Measurements from ENCODE around the gene RAB28. TPM values are rescaled to one million over a fixed set of nuclear protein-coding genes. Genes with fewer than 3 reads are reported as not detected.

Gene RAB28
- total RNA-seq, 1 experiment from 2014 or later = 12.1 TPM

GRCh38 chr4:13413729-13414437 is 70.3 kb downstream of the RAB28 start:
- ATAC-seq = no peak
- no peak overlapping the region for H3K4me3 ChIP-seq (replicated peaks in 1 of 2; ENCODE audit: low read depth in 1 of 2, low read length in 2 of 2)
- H3K79me2 ChIP-seq (ENCODE audit: insufficient read depth, low read length) = peaks cover 5% of the 10 kb centered on the region; the same call in 1 of the 2 replicates
- no peaks in the 10 kb centered on the region for H4K20me1 ChIP-seq (ENCODE audit: insufficient read depth)
- TF ChIP-seq, protein P1, sequence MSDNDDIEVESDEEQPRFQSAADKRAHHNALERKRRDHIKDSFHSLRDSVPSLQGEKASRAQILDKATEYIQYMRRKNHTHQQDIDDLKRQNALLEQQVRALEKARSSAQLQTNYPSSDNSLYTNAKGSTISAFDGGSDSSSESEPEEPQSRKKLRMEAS (IDR thresholded peaks at IDR 0.05) = no peak
- TF ChIP-seq ELF1 (IDR thresholded peaks at IDR 0.05; ENCODE audit: borderline replicate concordance, low read depth) (no peak), SP1 (IDR thresholded peaks at IDR 0.05; ENCODE audit: low read depth) (no peak), FOSL1 (IDR thresholded peaks at IDR 0.05; ENCODE audit: low read depth) (no peak), SIN3A (IDR thresholded peaks at IDR 0.05; ENCODE audit: low read depth) (no peak), EGR1 (IDR thresholded peaks at IDR 0.05; ENCODE audit: low read depth) (no peak), POLR2AphosphoS5 (IDR thresholded peaks at IDR 0.05; ENCODE audit: low read depth, low read length) (no peak), EZH2 (IDR thresholded peaks at IDR 0.05) (no peak), CBX3 (IDR thresholded peaks at IDR 0.05; ENCODE audit: low read depth) (no peak), EZH2phosphoT487 (IDR thresholded peaks at IDR 0.05; ENCODE audit: borderline replicate concordance) (no peak)
- TF ChIP-seq, protein P2, sequence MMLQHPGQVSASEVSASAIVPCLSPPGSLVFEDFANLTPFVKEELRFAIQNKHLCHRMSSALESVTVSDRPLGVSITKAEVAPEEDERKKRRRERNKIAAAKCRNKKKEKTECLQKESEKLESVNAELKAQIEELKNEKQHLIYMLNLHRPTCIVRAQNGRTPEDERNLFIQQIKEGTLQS (IDR thresholded peaks at IDR 0.05) = no peak
- TF ChIP-seq, protein P3, sequence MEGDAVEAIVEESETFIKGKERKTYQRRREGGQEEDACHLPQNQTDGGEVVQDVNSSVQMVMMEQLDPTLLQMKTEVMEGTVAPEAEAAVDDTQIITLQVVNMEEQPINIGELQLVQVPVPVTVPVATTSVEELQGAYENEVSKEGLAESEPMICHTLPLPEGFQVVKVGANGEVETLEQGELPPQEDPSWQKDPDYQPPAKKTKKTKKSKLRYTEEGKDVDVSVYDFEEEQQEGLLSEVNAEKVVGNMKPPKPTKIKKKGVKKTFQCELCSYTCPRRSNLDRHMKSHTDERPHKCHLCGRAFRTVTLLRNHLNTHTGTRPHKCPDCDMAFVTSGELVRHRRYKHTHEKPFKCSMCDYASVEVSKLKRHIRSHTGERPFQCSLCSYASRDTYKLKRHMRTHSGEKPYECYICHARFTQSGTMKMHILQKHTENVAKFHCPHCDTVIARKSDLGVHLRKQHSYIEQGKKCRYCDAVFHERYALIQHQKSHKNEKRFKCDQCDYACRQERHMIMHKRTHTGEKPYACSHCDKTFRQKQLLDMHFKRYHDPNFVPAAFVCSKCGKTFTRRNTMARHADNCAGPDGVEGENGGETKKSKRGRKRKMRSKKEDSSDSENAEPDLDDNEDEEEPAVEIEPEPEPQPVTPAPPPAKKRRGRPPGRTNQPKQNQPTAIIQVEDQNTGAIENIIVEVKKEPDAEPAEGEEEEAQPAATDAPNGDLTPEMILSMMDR (IDR thresholded peaks at IDR 0.05 in 2 of 3, conservative IDR thresholded peaks at IDR 0.05 in 1 of 3; ENCODE audit: borderline replicate concordance in 1 of 3, insufficient read depth in 1 of 3, low read depth in 2 of 3, low read length in 2 of 3) = no peak
- H3K27me3 ChIP-seq (ENCODE audit: insufficient read depth, low read length) = no peaks in the 10 kb centered on the region
- intact Hi-C loops (cut with micrococcal nuclease) = no loop called here
- no peaks in the 10 kb centered on the region for H3K36me3 ChIP-seq (ENCODE audit: control insufficient read depth in 1 of 2, insufficient read depth in 2 of 2, low read length in 2 of 2)
- H3K9me3 ChIP-seq (ENCODE audit: control insufficient read depth in 1 of 2, insufficient read depth in 1 of 2, low read depth in 1 of 2, low read length in 2 of 2) = no peaks in the 10 kb centered on the region
- ChIA-PET CTCF (interaction anchor here (2.1 kb wide), 1 partner anchor 17 kb away, joined by 6 read pairs; no protein-coding TSS in a partner anchor), POLR2A (no interaction called here), RAD21 (ENCODE audit: low non-redundant PET in 1 of 2, low total read pairs in 2 of 2, uncharacterized antibody in 2 of 2, unreplicated experiment in 2 of 2) (no interaction called here)
- BruUV-seq (replicated peaks) = no TSS peak
- no peak for DNase-seq (ENCODE audit: low read depth, low spot score)
- H3K9me2 ChIP-seq (ENCODE audit: insufficient read depth) = no peaks in the 10 kb centered on the region
- H3K27ac ChIP-seq (ENCODE audit: low read depth, low read length) = no peak overlapping the region
- no peak overlapping the region for H3K9ac ChIP-seq (ENCODE audit: low read length)
- no peaks in the 10 kb centered on the region for H3K4me1 ChIP-seq (ENCODE audit: control insufficient read depth in 1 of 2, insufficient read depth in 2 of 2, low read length in 2 of 2)
- no peak overlapping the region for H3K4me2 ChIP-seq (ENCODE audit: low read length)
- no peak overlapping the region for H2AFZ ChIP-seq (ENCODE audit: low read depth, low read length, poor library complexity, severe bottlenecking)

All from HCT116 (cell line).